CD14-positive monocyte (primary cell): ENCODE data around the gene AP1B1. TPM values are rescaled to one million over a fixed set of nuclear protein-coding genes. Genes with fewer than 3 reads are reported as not detected.

Experiments
- DNase-seq, 3 donors: peaks; one replicate each; pipeline ENCODE4 v3.0.0-alpha.2; 2011 to 2022
- H2AFZ ChIP-seq: 2 replicates; pipeline ENCODE4 v1.6.0; 2012; ENCODE audit warnings: mild to moderate bottlenecking, low read depth, low read length, inconsistent platforms; ENCODE audit not compliant: insufficient read depth, poor library complexity, severe bottlenecking
- H3K27ac ChIP-seq, 2 donors: 1 replicate in 1 of 2; 2 replicates in 1 of 2; pipeline ENCODE4 v1.5.1; 2012 to 2013; ENCODE audit warnings: low read length in 2 of 2, control low read depth in 1 of 2, inconsistent platforms in 1 of 2, low read depth in 1 of 2, mild to moderate bottlenecking in 1 of 2
- H3K27me3 ChIP-seq, 2 donors: one replicate each; pipeline versions ENCODE4 v1.6.0 to v1.6.1; 2011 to 2013; ENCODE audit warnings: low read length in 2 of 2; ENCODE audit not compliant: control insufficient read depth in 2 of 2, insufficient read depth in 2 of 2
- H3K36me3 ChIP-seq, 2 donors: replicated peaks in 1 of 2; 1 replicate in 1 of 2; 2 replicates in 1 of 2; pipeline versions ENCODE4 v1.5.1 to v1.6.1; 2012 to 2013; ENCODE audit warnings: low read length in 2 of 2, control low read depth in 1 of 2, inconsistent platforms in 1 of 2, mild to moderate bottlenecking in 1 of 2; ENCODE audit not compliant: insufficient read depth in 2 of 2, control insufficient read depth in 1 of 2
- H3K4me1 ChIP-seq, 2 donors: 1 replicate in 1 of 2; 2 replicates in 1 of 2; pipeline versions ENCODE4 v1.5.1 to v1.6.1; 2012 to 2013; ENCODE audit warnings: low read length in 2 of 2, control low read depth in 1 of 2, inconsistent platforms in 1 of 2, mild to moderate bottlenecking in 1 of 2, moderate library complexity in 1 of 2; ENCODE audit not compliant: insufficient read depth in 2 of 2, control insufficient read depth in 1 of 2
- H3K4me2 ChIP-seq: replicated peaks from 2 replicates; pipeline ENCODE3; 2012; ENCODE audit warnings: low read length, moderate library complexity, mild to moderate bottlenecking; ENCODE audit not compliant: poor library complexity, severe bottlenecking; ENCODE audit errors: extremely low read depth
- H3K4me3 ChIP-seq, 3 experiments: fragments of 200-600 bp in 1 of 3; sonication (generic) in 1 of 3; replicated peaks in 1 of 3; 1 replicate in 2 of 3; 2 replicates in 1 of 3; pipeline ENCODE4 v1.5.1; 2011 to 2013; ENCODE audit warnings: low read length in 3 of 3, mild to moderate bottlenecking in 3 of 3, control low read depth in 2 of 3, low read depth in 2 of 3, inconsistent platforms in 1 of 3, moderate library complexity in 1 of 3
- H3K79me2 ChIP-seq: 2 replicates; pipeline ENCODE4 v1.6.0; 2012; ENCODE audit warnings: mild to moderate bottlenecking, control low read depth, inconsistent platforms, low read length, moderate library complexity; ENCODE audit not compliant: insufficient read depth
- H3K9ac ChIP-seq: 2 replicates; pipeline ENCODE4 v1.6.0; 2017; ENCODE audit warnings: low read length, mild to moderate bottlenecking; ENCODE audit not compliant: insufficient read depth, poor library complexity, severe bottlenecking
- H3K9me3 ChIP-seq, 2 donors: replicated peaks in 1 of 2; 1 replicate in 1 of 2; 2 replicates in 1 of 2; pipeline versions ENCODE4 v1.5.1 to v1.6.1; 2012 to 2013; ENCODE audit warnings: low read length in 2 of 2, control low read depth in 1 of 2; ENCODE audit not compliant: control insufficient read depth in 1 of 2, insufficient read depth in 1 of 2
- H4K20me1 ChIP-seq: 2 replicates; pipeline ENCODE4 v1.6.0; 2012; ENCODE audit warnings: mild to moderate bottlenecking, low read length, control low read depth, moderate library complexity; ENCODE audit not compliant: insufficient read depth
- H3K27ac Mint-ChIP-seq, 7 donors: one replicate each; pipeline ENCODE4 v1.8.0; 2020; ENCODE audit warnings: mild to moderate bottlenecking in 7 of 7, mixed read lengths in 7 of 7, moderate library complexity in 6 of 7, inconsistent platforms in 2 of 7
- H3K27me3 Mint-ChIP-seq, 3 donors: one replicate each; pipeline ENCODE4 v1.8.0; 2021 to 2022; ENCODE audit warnings: low read depth in 3 of 3, mild to moderate bottlenecking in 3 of 3, mixed read lengths in 3 of 3, moderate library complexity in 3 of 3, inconsistent platforms in 1 of 3
- H3K36me3 Mint-ChIP-seq, 2 donors: one replicate each; pipeline ENCODE4 v1.8.0; 2020; ENCODE audit warnings: mixed read lengths in 2 of 2, inconsistent platforms in 1 of 2, mild to moderate bottlenecking in 1 of 2
- H3K4me1 Mint-ChIP-seq: one replicate; pipeline ENCODE4 v1.8.0; 2020; ENCODE audit warnings: mild to moderate bottlenecking, mixed read lengths
- H3K4me3 Mint-ChIP-seq, 2 donors: one replicate each; pipeline ENCODE4 v1.8.0; 2020; ENCODE audit warnings: mild to moderate bottlenecking in 2 of 2, mixed read lengths in 2 of 2, moderate library complexity in 1 of 2
- H3K9me3 Mint-ChIP-seq, 7 donors: one replicate each; pipeline ENCODE4 v1.8.0; 2020 to 2022; ENCODE audit warnings: mixed read lengths in 7 of 7, mild to moderate bottlenecking in 6 of 7, moderate library complexity in 6 of 7, inconsistent platforms in 2 of 7
- whole genome bisulfite sequencing: methylation state at CpG from one replicate; pipeline ENCODE4 v1.1.5; 2013; ENCODE audit warnings: missing lambda C conversion rate; ENCODE audit not compliant: insufficient coverage; 5-methylcytosine and 5-hydroxymethylcytosine counted together
- intact Hi-C, 2 donors: fragments of 100-400 bp; cut with micrococcal nuclease; formaldehyde crosslinking; loops; one replicate each; pipeline versions ENCODE4 v1.15.0 to v1.15.1; 2023
- polyA plus RNA-seq, 3 donors: library from polyadenylated mRNA; depleted of rRNA in 1 of 3; unstranded in 2 of 3; stranded (reverse) in 1 of 3; fragments of 300-500 nt in 2 of 3; fragments of >200 nt in 1 of 3; fragmentation: Illumina TruSeq in 2 of 3; gene quantifications; 1 replicate in 2 of 3; 2 replicates in 1 of 3; pipeline ENCODE4 v1.2.3, GENCODE V29; 2012 to 2021
- TF ChIP-seq, protein P1 (sequence below): fragments of 200-600 bp; IDR thresholded peaks from one replicate; pipeline ENCODE4 v1.8.0; 2022; ENCODE audit warnings: antibody characterized with exemption, mild to moderate bottlenecking

The AP1B1 gene
- polyA plus RNA-seq, 3 donors: 29.0 to 102 (median 40.3) TPM

DNA sequence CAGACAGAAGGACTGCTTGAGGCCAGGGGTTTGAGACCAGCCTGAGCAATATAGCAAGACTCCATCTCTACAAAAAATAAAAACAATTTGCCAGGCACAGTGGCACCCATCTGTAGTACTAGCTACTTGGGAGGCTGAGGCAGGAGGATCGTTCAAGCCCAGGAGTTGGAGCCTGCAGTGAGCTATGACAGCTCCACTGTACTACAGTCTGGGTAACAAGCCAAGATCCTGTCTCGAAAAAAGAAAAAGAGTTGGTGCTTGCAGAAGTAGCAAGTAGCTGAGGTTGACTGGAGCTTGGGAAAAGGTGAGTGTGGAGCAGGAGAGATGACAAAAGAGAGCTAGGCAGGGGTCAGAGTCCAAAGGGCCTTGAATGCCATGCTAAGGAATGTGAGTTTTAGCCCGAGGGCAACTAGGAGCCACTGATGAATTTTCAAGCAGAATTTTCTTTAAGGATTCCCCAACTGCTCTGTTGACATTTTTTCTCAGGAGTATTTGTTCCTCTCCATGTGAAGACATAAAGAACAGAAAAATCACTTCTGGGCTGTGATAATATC is 3.1 kb downstream of the AP1B1 start:
- Histone ChIP-seq H3K27me3 (no peaks in the 10 kb centered on the region), H3K9ac (no peak overlapping the region), H3K36me3 (peaks cover 4 to 34% of the 10 kb centered on the region in 2 donors), H3K4me1 (peaks cover 54 to 57% of the 10 kb centered on the region in 2 donors), H3K27ac (peak overlapping the region; percentile 86), H2AFZ (no peak overlapping the region), H3K79me2 (peaks cover 72% of the 10 kb centered on the region), H4K20me1 (peaks cover 55% of the 10 kb centered on the region), H3K4me3 (peak overlapping the region in 1 of 3 experiments; percentile 88), H3K9me3 (no peaks in the 10 kb centered on the region), H3K4me2 (peak overlapping the region; percentile 91)
- 100% methylated on average over 1 of the region's 3 CpGs for WGBS
- H3K4me1 Mint-ChIP-seq: peaks cover 62% of the 10 kb centered on the region
- peaks cover 30 to 43% of the 10 kb centered on the region in 2 donors for H3K36me3 Mint-ChIP-seq
- no peaks in the 10 kb centered on the region for H3K9me3 Mint-ChIP-seq
- TF ChIP-seq, protein P1, sequence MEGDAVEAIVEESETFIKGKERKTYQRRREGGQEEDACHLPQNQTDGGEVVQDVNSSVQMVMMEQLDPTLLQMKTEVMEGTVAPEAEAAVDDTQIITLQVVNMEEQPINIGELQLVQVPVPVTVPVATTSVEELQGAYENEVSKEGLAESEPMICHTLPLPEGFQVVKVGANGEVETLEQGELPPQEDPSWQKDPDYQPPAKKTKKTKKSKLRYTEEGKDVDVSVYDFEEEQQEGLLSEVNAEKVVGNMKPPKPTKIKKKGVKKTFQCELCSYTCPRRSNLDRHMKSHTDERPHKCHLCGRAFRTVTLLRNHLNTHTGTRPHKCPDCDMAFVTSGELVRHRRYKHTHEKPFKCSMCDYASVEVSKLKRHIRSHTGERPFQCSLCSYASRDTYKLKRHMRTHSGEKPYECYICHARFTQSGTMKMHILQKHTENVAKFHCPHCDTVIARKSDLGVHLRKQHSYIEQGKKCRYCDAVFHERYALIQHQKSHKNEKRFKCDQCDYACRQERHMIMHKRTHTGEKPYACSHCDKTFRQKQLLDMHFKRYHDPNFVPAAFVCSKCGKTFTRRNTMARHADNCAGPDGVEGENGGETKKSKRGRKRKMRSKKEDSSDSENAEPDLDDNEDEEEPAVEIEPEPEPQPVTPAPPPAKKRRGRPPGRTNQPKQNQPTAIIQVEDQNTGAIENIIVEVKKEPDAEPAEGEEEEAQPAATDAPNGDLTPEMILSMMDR: no peak
- H3K4me3 Mint-ChIP-seq: peak overlapping the region in 1 of 2 donors; percentile 69
- peak overlapping the region; percentile 90 to 96 (median 92) for H3K27ac Mint-ChIP-seq
- no peak for DNase-seq
- intact Hi-C loops: loop anchor here (5.0 to 10.0 kb wide), 2 partner anchors 73 to 120 kb away; partner anchors contain the start of genes EWSR1 (in 1 of the 2) and RHBDD3 (in 1 of the 2)
- peaks cover 0 to 3% (median 0%) of the 10 kb centered on the region in 3 donors for H3K27me3 Mint-ChIP-seq

- Mint-ChIP-seq H3K27ac (peak overlapping the region in 4 of 7 donors; percentile 18 to 91 (median 52)), H3K9me3 (no peaks in the 10 kb centered on the region), H3K36me3 (peaks cover 38 to 53% of the 10 kb centered on the region in 2 donors), H3K4me1 (peaks cover 63% of the 10 kb centered on the region), H3K4me3 (no peak overlapping the region), H3K27me3 (peaks cover 0 to 3% (median 0%) of the 10 kb centered on the region in 3 donors)
- TF ChIP-seq, protein P1: no peak
- Histone ChIP-seq H3K27ac (peak overlapping the region in 1 of 2 donors; percentile 52), H2AFZ (no peak overlapping the region), H3K79me2 (peaks cover 85% of the 10 kb centered on the region), H3K9ac (no peak overlapping the region), H4K20me1 (peaks cover 70% of the 10 kb centered on the region), H3K9me3 (no peaks in the 10 kb centered on the region), H3K4me2 (no peak overlapping the region), H3K27me3 (no peaks in the 10 kb centered on the region), H3K36me3 (peaks cover 11 to 49% of the 10 kb centered on the region in 2 donors), H3K4me1 (peaks cover 49 to 51% of the 10 kb centered on the region in 2 donors), H3K4me3 (no peak overlapping the region)
- intact Hi-C loops: loop anchor here in 1 of 2 donors (10.0 kb wide), 1 partner anchor 119 kb away; the partner anchor contains the start of genes EWSR1 and RHBDD3
- no peak for DNase-seq
- no CpG with 5 or more reads among the region's 1 CpG for WGBS
Observed at GRCh38 chr22:29383740-29384139, 4.6 kb downstream of the AP1B1 start.
